Tibial nerve (tissue), 3 donors: ENCODE data around the gene NUAK1.

Source experiments
- CTCF ChIP-seq, 5 experiments: fragments of 200-600 bp in 3 of 5; fragments of 450-650 bp in 2 of 5; sonication (generic) in 3 of 5; IDR thresholded peaks; one replicate each; pipeline ENCODE4 v1.5.1; 2016 to 2019; ENCODE audit warnings: antibody characterized with exemption in 5 of 5, mild to moderate bottlenecking in 3 of 5, moderate library complexity in 2 of 5
- POLR2A ChIP-seq, 2 donors: fragments of 450-650 bp; IDR thresholded peaks; one replicate each; pipeline ENCODE4 v1.6.1; 2017; ENCODE audit warnings: antibody characterized with exemption in 2 of 2, mild to moderate bottlenecking in 2 of 2, moderate library complexity in 2 of 2

GRCh38 chr12:106110626-106111300 is 28.0 kb downstream of the NUAK1 start:
- TF ChIP-seq POLR2A (IDR thresholded peaks at IDR 0.05) = no peak
- no peak for TF ChIP-seq CTCF (IDR thresholded peaks at IDR 0.05)
